ENCODE results near the gene ANXA6. TPM values are rescaled to one million over a fixed set of nuclear protein-coding genes. Genes with fewer than 3 reads are reported as not detected.
A peak's percentile ranks its signal among the peaks of the same experiment; 100 is the strongest.

ANXA6 gene
- total and polyA plus RNA-seq, 10 donors = 141 to 295 (median 185) TPM

DNA sequence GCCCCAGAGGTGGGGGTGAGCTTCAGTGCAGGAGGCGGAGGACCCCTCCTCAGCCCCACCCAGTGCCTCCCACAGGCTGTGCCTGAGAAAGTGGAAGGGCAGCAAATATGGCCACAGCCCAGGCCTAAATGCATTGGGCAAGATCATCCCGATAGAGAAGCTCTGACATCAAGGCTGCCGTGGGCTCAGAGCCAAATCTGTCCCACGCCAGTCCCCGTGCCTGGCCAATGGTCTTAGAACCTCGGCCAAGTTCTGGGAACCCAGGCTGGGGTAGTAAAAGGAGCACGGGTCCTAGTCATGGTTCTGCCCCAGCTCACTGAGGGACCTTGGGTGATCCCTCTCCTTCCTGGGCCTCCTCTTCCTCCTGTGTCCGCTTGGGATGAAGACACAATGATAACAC is 49.0 kb downstream of the ANXA6 start:
- peak; percentile 54 for DNase-seq
- intact Hi-C loops (cut with DNase I; ENCODE audit: low total_unique reads) = no loop called here
- TF ChIP-seq POLR2AphosphoS5 (IDR thresholded peaks at IDR 0.05) (peak in 1 of 3 donors; percentile 36), POLR2A (IDR thresholded peaks at IDR 0.05) (no peak)
- peaks cover 8 to 67% (median 36%) of the 10 kb centered on the region in 6 donors for H3K4me1 ChIP-seq
- no peaks in the 10 kb centered on the region for H3K9me3 ChIP-seq
- H3K4me3 ChIP-seq = no peak overlapping the region
- H3K27ac ChIP-seq = peak overlapping the region in 4 of 8 donors; percentile 4 to 71 (median 50)
- WGBS, 5 donors = 68 to 77% (median 72%) methylated on average over 8 of the region's 8 CpGs
- H3K36me3 ChIP-seq = peaks cover 0 to 100% (median 74%) of the 10 kb centered on the region in 6 donors
- no peaks in the 10 kb centered on the region for H3K27me3 ChIP-seq (replicated peaks in 1 of 7)

DNA sequence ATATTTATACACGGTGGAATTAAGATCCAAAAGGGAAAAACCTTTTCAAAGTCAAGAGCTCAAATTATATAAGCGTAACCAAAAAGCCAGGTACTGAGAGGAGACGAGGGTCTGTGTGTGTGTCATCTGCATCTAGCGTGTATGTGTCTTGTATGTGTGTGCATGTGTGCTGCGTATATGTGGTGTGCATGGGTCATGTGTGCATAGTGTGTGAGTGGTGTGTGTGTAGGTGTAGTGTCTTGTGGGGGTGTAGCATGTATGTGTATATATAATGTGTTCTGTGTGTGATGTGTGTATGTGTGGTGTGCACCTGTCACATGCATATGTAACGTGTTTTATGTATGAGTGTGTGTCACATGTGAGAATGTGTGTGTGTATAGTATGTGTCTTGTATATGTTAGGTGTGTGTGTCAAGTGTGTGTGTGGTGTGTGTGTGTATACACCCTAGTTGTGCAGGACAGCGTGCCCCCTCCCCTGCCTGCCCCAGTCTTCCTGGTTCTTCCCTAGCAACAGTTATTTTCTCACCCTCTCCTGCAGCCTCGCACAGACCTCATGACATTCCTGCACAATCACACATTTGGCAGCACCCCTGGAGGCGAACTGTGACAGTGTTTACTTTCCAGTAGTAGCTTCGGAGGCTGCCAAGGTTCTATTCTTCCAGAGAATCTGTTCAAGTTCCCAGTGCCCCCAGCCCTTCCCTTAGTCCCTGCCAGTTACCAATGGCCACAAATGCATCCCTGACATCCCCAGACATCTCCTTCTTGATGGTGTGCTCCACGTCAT is 49.6 kb downstream of the ANXA6 start:
- H3K36me3 ChIP-seq = peaks cover 0 to 100% (median 74%) of the 10 kb centered on the region in 6 donors
- H3K4me3 ChIP-seq = no peak overlapping the region
- WGBS, 5 donors = 81 to 96% (median 88%) methylated on average over 11 of the region's 11 CpGs
- H3K4me1 ChIP-seq = peaks cover 8 to 67% (median 36%) of the 10 kb centered on the region in 6 donors
- no peaks in the 10 kb centered on the region for H3K9me3 ChIP-seq
- peak overlapping the region in 3 of 8 donors; percentile 35 to 71 (median 65) for H3K27ac ChIP-seq
- TF ChIP-seq POLR2A (IDR thresholded peaks at IDR 0.05) (no peak), POLR2AphosphoS5 (IDR thresholded peaks at IDR 0.05) (peak in 1 of 3 donors; percentile 45)
- TF ChIP-seq, protein P1, sequence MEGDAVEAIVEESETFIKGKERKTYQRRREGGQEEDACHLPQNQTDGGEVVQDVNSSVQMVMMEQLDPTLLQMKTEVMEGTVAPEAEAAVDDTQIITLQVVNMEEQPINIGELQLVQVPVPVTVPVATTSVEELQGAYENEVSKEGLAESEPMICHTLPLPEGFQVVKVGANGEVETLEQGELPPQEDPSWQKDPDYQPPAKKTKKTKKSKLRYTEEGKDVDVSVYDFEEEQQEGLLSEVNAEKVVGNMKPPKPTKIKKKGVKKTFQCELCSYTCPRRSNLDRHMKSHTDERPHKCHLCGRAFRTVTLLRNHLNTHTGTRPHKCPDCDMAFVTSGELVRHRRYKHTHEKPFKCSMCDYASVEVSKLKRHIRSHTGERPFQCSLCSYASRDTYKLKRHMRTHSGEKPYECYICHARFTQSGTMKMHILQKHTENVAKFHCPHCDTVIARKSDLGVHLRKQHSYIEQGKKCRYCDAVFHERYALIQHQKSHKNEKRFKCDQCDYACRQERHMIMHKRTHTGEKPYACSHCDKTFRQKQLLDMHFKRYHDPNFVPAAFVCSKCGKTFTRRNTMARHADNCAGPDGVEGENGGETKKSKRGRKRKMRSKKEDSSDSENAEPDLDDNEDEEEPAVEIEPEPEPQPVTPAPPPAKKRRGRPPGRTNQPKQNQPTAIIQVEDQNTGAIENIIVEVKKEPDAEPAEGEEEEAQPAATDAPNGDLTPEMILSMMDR (IDR thresholded peaks at IDR 0.05 in 8 of 11, conservative IDR thresholded peaks at IDR 0.05 in 3 of 11) = no peak
- intact Hi-C loops (cut with DNase I; ENCODE audit: low total_unique reads) = no loop called here
- H3K27me3 ChIP-seq (replicated peaks in 1 of 7) = no peaks in the 10 kb centered on the region
- peak; percentile 41 for DNase-seq

- Histone ChIP-seq H3K27me3 (replicated peaks in 1 of 7) (no peaks in the 10 kb centered on the region), H3K36me3 (peaks cover 0 to 100% (median 77%) of the 10 kb centered on the region in 6 donors), H3K9me3 (no peaks in the 10 kb centered on the region), H3K4me1 (peaks cover 8 to 67% (median 36%) of the 10 kb centered on the region in 6 donors), H3K4me3 (no peak overlapping the region), H3K27ac (peak overlapping the region in 6 of 8 donors; percentile 1 to 65 (median 36))
- WGBS, 5 donors = 71 to 86% (median 77%) methylated on average over 7 of the region's 7 CpGs
- DNase-seq = peak; percentile 6
- no peak for TF ChIP-seq POLR2AphosphoS5 (IDR thresholded peaks at IDR 0.05)
- TF ChIP-seq POLR2A (IDR thresholded peaks at IDR 0.05) = no peak
- TF ChIP-seq, protein P1 (IDR thresholded peaks at IDR 0.05 in 8 of 11, conservative IDR thresholded peaks at IDR 0.05 in 3 of 11) = no peak
- intact Hi-C loops (cut with DNase I; ENCODE audit: low total_unique reads) = no loop called here
Measured at GRCh38 chr5:151107084-151107483, 50.5 kb downstream of the ANXA6 start.

DNA sequence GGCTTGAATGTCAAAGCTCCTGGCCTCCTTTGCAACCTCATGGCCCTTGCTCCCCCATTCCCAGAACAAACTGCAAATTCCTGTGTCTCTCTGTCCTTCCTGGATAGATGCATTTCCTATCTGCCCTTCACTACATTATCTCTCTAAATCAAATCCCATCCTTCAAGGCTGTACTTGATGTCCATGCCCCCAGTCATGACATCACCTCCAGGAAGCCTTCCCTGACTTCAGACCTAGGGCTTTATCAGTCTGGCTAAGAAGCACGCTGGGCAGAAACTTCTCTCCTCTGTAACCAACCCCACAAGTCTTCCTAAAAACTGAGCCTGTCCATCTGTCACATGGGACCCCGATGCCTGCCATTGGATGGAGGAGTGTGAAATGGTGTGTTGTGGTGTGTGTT is 51.1 kb downstream of the ANXA6 start:
- WGBS, 5 donors = 89 to 94% (median 91%) methylated on average over 2 of the region's 2 CpGs
- H3K4me1 ChIP-seq = peaks cover 7 to 67% (median 36%) of the 10 kb centered on the region in 6 donors
- no peaks in the 10 kb centered on the region for H3K9me3 ChIP-seq
- TF ChIP-seq, protein P1 (IDR thresholded peaks at IDR 0.05 in 8 of 11, conservative IDR thresholded peaks at IDR 0.05 in 3 of 11) = no peak
- TF ChIP-seq POLR2A (IDR thresholded peaks at IDR 0.05) (no peak), POLR2AphosphoS5 (IDR thresholded peaks at IDR 0.05) (no peak)
- peak overlapping the region in 6 of 8 donors; percentile 1 to 65 (median 36) for H3K27ac ChIP-seq
- peak; percentile 6 for DNase-seq
- peaks cover 0 to 100% (median 78%) of the 10 kb centered on the region in 6 donors for H3K36me3 ChIP-seq
- H3K27me3 ChIP-seq (replicated peaks in 1 of 7) = no peaks in the 10 kb centered on the region
- intact Hi-C loops (cut with DNase I; ENCODE audit: low total_unique reads) = no loop called here
- H3K4me3 ChIP-seq = no peak overlapping the region
